ENCODE measurements around the gene NEUROD1.
"Not testable (repeated sequence)": the region's sequence is repeated elsewhere in the genome, so short reads cannot be mapped to it uniquely, and the experiment has no call there.

The NEUROD1 gene

DNA sequence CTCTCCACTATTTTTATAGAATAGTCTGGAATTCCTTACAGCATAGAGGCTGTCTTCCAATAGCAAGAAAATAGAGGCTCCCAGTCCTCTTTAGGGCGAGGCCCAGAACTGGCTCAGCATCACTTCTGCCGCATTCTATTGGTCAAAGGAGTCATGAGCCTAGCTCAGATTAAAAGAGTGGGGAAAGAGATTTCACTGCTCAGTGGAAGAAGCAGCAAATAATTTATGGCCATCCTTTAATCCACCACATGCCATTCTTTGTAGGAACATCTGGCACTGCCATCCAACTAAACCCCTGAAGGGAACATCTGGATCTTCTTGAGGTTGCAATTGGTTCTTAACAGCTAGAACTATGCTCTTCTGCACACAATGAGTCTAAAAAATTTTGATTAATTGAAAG, 43.4 kb upstream of the NEUROD1 start:
- no peak overlapping the region for H3K4me3 ChIP-seq (ENCODE audit: low read length)
- no peak overlapping the region for H3K27ac ChIP-seq (ENCODE audit: low read length)
- H3K4me2 ChIP-seq (ENCODE audit: low read depth, low read length), result no peak overlapping the region
- no peaks in the 10 kb centered on the region for H3K36me3 ChIP-seq (replicated peaks; ENCODE audit: insufficient read depth, low read length)
- H3K4me1 ChIP-seq (ENCODE audit: low read length), result peaks cover 10% of the 10 kb centered on the region
- H3K27me3 ChIP-seq (replicated peaks; ENCODE audit: insufficient read depth, low read length), result no peaks in the 10 kb centered on the region
- no peak overlapping the region for H3K9ac ChIP-seq (ENCODE audit: low read length)
- no peaks in the 10 kb centered on the region for H4K20me1 ChIP-seq (ENCODE audit: insufficient read depth, low read length)
- no peak for TF ChIP-seq EZH2phosphoT487 (IDR thresholded peaks at IDR 0.05; ENCODE audit: low read length)
- TF ChIP-seq, protein P1, sequence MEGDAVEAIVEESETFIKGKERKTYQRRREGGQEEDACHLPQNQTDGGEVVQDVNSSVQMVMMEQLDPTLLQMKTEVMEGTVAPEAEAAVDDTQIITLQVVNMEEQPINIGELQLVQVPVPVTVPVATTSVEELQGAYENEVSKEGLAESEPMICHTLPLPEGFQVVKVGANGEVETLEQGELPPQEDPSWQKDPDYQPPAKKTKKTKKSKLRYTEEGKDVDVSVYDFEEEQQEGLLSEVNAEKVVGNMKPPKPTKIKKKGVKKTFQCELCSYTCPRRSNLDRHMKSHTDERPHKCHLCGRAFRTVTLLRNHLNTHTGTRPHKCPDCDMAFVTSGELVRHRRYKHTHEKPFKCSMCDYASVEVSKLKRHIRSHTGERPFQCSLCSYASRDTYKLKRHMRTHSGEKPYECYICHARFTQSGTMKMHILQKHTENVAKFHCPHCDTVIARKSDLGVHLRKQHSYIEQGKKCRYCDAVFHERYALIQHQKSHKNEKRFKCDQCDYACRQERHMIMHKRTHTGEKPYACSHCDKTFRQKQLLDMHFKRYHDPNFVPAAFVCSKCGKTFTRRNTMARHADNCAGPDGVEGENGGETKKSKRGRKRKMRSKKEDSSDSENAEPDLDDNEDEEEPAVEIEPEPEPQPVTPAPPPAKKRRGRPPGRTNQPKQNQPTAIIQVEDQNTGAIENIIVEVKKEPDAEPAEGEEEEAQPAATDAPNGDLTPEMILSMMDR (IDR thresholded peaks at IDR 0.05; ENCODE audit: low read length), result no peak
- TF ChIP-seq EZH2 (optimal IDR thresholded peaks at IDR 0.05; ENCODE audit: low read depth, low read length), result no peak
- no peaks in the 10 kb centered on the region for H3K9me3 ChIP-seq (replicated peaks; ENCODE audit: insufficient read depth, low read length)
- no peak overlapping the region for H2AFZ ChIP-seq (ENCODE audit: low read length)
- H3K79me2 ChIP-seq (ENCODE audit: low read length), result no peaks in the 10 kb centered on the region
- no peaks in the 10 kb centered on the region for H3K9me2 ChIP-seq (replicated peaks; ENCODE audit: insufficient read depth, low read length)
- DNase-seq, result no peak
- H3F3A ChIP-seq (ENCODE audit: insufficient read depth, low read length), result no peaks in the 10 kb centered on the region

DNA sequence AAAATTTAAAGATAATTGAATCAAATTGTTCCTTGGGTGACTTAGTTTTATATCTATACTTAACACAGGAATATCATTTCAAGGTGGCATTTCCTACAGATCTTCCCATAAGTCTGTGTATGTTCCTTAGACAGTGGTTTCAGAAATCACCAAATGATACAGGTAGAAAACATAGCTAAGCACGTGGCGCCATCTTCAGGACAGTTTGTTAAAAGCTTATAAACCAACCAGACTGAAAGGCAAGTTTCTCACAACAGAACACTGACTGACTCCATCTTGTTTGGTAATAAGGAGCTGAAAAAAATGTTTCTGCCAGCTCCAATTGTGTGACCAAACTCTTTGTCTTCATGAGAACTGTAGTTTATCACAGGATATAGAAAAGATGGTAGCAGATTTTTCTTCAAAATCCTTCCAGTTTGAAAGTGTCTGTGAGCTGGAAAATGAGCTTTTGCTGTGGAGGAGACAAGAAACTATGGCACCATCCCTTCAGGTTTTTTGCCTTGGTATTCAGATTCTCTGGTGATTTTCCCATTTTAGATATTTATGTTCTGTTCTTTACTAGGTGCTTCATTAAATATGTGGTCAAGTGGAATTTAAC, 34.8 kb upstream of the NEUROD1 start:
- no peak overlapping the region for H3K27ac ChIP-seq (ENCODE audit: low read length)

DNA sequence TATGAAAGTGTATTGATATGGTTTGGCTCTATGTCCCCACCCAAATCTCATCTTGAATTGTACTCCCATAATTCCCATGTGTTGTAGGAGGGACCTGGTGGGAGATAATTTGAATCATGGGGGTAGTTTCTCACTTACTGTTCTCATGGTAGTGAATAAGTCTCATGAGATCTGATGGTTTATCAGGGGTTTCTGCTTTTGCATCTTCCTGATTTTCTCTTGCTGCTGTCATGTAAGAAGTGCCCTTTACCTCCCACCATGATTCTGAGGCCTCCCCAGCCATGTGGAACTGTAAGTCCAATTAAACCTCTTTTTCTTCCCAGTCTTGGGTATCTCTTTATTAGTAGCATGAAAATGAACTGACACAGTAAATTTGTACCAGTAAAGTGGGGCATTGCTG, 30.7 kb upstream of the NEUROD1 start:
- not testable (repeated sequence) for H3K27me3 ChIP-seq (replicated peaks; ENCODE audit: insufficient read depth, low read length); H3K4me2 ChIP-seq (ENCODE audit: low read depth, low read length); H3K4me1 ChIP-seq (ENCODE audit: low read length); H4K20me1 ChIP-seq (ENCODE audit: insufficient read depth, low read length); H3K79me2 ChIP-seq (ENCODE audit: low read length); H3K4me3 ChIP-seq (ENCODE audit: low read length); H3F3A ChIP-seq (ENCODE audit: insufficient read depth, low read length); H3K9me2 ChIP-seq (replicated peaks; ENCODE audit: insufficient read depth, low read length); DNase-seq; H3K9ac ChIP-seq (ENCODE audit: low read length); H2AFZ ChIP-seq (ENCODE audit: low read length); H3K9me3 ChIP-seq (replicated peaks; ENCODE audit: insufficient read depth, low read length); H3K27ac ChIP-seq (ENCODE audit: low read length); H3K36me3 ChIP-seq (replicated peaks; ENCODE audit: insufficient read depth, low read length)

More for the DNA sequence above, 34.8 kb upstream of the NEUROD1 start:
- no peaks in the 10 kb centered on the region for H4K20me1 ChIP-seq (ENCODE audit: insufficient read depth, low read length)
- H3K36me3 ChIP-seq (replicated peaks; ENCODE audit: insufficient read depth, low read length), result no peaks in the 10 kb centered on the region
- TF ChIP-seq, protein P1 (IDR thresholded peaks at IDR 0.05; ENCODE audit: low read length), result peak; percentile 79
- TF ChIP-seq EZH2phosphoT487 (IDR thresholded peaks at IDR 0.05; ENCODE audit: low read length) (no peak), EZH2 (optimal IDR thresholded peaks at IDR 0.05; ENCODE audit: low read depth, low read length) (no peak)
- H3K9ac ChIP-seq (ENCODE audit: low read length), result no peak overlapping the region
- no peaks in the 10 kb centered on the region for H3K9me3 ChIP-seq (replicated peaks; ENCODE audit: insufficient read depth, low read length)
- H3K4me2 ChIP-seq (ENCODE audit: low read depth, low read length), result no peak overlapping the region
- H3K9me2 ChIP-seq (replicated peaks; ENCODE audit: insufficient read depth, low read length), result no peaks in the 10 kb centered on the region
- peak; percentile 81 for DNase-seq
- peak overlapping the region; percentile 5; the same call in 1 of the 2 replicates for H2AFZ ChIP-seq (ENCODE audit: low read length)
- no peak overlapping the region for H3K4me3 ChIP-seq (ENCODE audit: low read length)
- H3K4me1 ChIP-seq (ENCODE audit: low read length), result no peaks in the 10 kb centered on the region
- H3K27me3 ChIP-seq (replicated peaks; ENCODE audit: insufficient read depth, low read length), result no peaks in the 10 kb centered on the region
- no peaks in the 10 kb centered on the region for H3F3A ChIP-seq (ENCODE audit: insufficient read depth, low read length)
- H3K79me2 ChIP-seq (ENCODE audit: low read length), result no peaks in the 10 kb centered on the region

DNA sequence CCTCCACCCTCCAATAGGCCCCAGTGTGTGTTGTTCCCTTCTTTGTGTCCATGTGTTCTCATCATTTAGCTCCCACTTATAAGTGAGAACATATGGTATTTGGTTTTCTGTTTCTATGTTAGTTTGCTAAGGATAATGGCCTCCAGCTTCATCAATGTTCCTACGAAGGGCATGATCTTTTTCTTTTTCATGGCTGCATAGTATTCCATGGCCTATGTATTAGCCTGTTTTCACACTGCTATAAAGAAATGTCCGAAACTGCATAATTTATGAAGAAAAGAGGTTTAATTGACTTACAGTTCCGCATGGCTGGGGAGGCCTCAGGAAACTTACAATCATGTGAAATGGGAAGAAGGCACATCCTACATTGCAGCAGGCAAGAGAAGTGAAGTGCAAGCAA, 22.2 kb upstream of the NEUROD1 start:
- not testable (repeated sequence) for H3K27ac ChIP-seq (ENCODE audit: low read length)

More for the DNA sequence above, 22.2 kb upstream of the NEUROD1 start:
- not testable (repeated sequence) for H2AFZ ChIP-seq (ENCODE audit: low read length); H3F3A ChIP-seq (ENCODE audit: insufficient read depth, low read length); H3K27me3 ChIP-seq (replicated peaks; ENCODE audit: insufficient read depth, low read length); DNase-seq; H3K36me3 ChIP-seq (replicated peaks; ENCODE audit: insufficient read depth, low read length); H3K4me3 ChIP-seq (ENCODE audit: low read length); H4K20me1 ChIP-seq (ENCODE audit: insufficient read depth, low read length); H3K9ac ChIP-seq (ENCODE audit: low read length); H3K4me2 ChIP-seq (ENCODE audit: low read depth, low read length); H3K79me2 ChIP-seq (ENCODE audit: low read length); H3K9me2 ChIP-seq (replicated peaks; ENCODE audit: insufficient read depth, low read length); H3K9me3 ChIP-seq (replicated peaks; ENCODE audit: insufficient read depth, low read length)
- peaks cover 10% of the 10 kb centered on the region for H3K4me1 ChIP-seq (ENCODE audit: low read length)

Measured in MM.1S (cell line).